Ishikawa (cell line): Measurements from ENCODE around the gene FGF12.

Experiments used
- CEBPB ChIP-seq: IDR thresholded peaks from 2 replicates; pipeline ENCODE4 v1.6.1; 2012
- EP300 ChIP-seq: IDR thresholded peaks from 2 replicates; pipeline ENCODE4 v1.6.1; 2012; ENCODE audit warnings: borderline replicate concordance
- FOXM1 ChIP-seq: IDR thresholded peaks from 2 replicates; pipeline ENCODE4 v1.6.1; 2012; ENCODE audit warnings: low read depth, borderline replicate concordance
- MAX ChIP-seq: IDR thresholded peaks from 2 replicates; pipeline ENCODE4 v1.6.1; 2012
- RAD21 ChIP-seq: IDR thresholded peaks from 2 replicates; pipeline ENCODE4 v1.6.1; 2012; ENCODE audit warnings: low read depth
- TAF1 ChIP-seq: IDR thresholded peaks from 2 replicates; pipeline ENCODE4 v1.6.1; 2012; ENCODE audit warnings: low read depth, mild to moderate bottlenecking
- TCF12 ChIP-seq: IDR thresholded peaks from 2 replicates; pipeline ENCODE4 v1.6.1; 2012; ENCODE audit warnings: low read depth
- USF1 ChIP-seq: IDR thresholded peaks from 2 replicates; pipeline ENCODE4 v1.6.1; 2012
- YY1 ChIP-seq: IDR thresholded peaks from 2 replicates; pipeline ENCODE4 v1.6.1; 2012; ENCODE audit warnings: low read depth

- TF ChIP-seq USF1 (no peak), YY1 (no peak), EP300 (no peak), FOXM1 (no peak), CEBPB (no peak), RAD21 (no peak), MAX (no peak), TAF1 (no peak), TCF12 (no peak)
These were observed 221.6 kb downstream of the FGF12 start for GRCh38 chr3:192505731-192506130.
